ENCODE data around the gene NEURL1.

NEURL1 gene

DNA sequence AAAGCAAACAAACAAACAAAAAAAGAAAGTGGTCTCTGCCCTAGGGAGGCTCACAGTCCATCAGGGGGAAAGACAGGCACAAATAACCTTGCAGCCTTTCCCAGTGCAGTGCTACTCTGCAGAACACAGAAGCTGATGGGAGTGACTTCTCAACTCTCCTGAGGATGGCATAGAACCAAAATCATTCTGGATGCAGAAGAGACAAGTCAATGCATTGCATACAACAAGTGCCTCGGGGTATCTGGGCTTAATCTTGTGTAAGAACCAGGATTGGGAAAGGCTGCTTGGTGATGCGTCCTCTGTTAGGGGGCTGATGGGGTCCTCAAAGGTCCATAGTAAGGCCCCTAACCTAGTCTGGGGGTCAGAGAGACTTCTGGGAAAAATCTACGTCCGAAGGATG lies 68.9 kb downstream of the NEURL1 start:
- DNase-seq (ENCODE audit: low read depth in 1 of 2, low spot score in 1 of 2), result no peak

GRCh38 chr10:103563231-103564115 lies 70.0 kb downstream of the NEURL1 start:
- no peak for DNase-seq (ENCODE audit: low read depth in 1 of 2, low spot score in 1 of 2)

DNA sequence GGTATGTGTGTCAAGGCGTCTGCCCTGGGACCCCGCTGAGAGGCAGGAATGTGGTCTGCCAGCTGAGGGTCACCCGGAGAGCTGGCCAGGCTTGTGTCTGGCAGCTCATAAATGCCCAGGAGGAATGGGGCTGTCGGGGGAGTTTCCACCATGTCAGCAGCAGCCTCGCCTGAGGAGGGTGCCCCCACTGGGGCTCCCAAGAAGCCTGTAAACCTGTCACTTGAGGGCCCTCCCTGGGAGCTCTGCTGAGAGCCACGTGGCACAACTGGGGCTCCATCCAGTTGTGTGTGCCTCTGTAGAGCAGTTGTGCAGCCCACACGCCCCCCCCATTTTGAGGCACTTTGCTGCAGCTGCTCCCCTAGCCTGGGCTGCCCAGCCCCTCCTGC lies 70.6 kb downstream of the NEURL1 start:
- DNase-seq (ENCODE audit: low read depth in 1 of 2, low spot score in 1 of 2), result no peak

DNA sequence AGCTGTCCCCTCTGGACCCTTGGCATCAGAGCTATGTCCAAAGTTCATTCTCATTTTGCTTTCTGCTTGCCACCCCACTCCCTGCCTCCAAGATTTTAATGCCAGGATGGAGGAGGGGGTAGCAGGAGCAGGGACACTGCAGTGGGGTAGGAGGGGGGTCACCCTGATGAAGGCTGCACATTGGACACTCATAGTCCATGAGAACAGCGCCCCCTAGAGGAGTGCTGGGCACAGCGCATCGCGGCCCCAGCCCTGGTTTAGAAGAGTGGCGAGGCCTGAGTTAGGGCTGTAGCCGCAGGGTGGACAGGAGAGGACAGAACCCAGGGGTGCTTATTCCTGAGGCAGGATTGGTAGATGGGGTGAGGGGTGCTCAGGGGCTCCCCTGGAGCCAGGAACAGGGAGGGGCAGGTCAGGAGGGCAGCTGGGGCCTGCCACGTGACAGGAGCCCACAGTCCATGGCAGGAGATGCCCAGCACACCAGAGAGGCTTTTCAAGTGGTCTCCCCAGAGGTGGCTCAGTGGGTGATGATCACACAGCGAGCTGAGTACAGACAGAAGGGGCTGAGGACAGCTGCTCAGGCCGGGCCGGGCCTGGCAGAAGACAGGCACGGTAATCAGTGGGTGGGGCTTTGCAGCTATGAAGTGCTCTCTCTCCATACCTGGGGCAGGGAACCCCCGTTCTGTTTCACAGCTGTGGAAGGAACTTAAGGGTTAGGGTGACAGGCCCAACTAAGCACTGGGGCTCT lies 71.4 kb downstream of the NEURL1 start:
- no peak for DNase-seq (ENCODE audit: low read depth in 1 of 2, low spot score in 1 of 2)

GRCh38 chr10:103566536-103566935 lies 73.0 kb downstream of the NEURL1 start:
- DNase-seq (ENCODE audit: low read depth in 1 of 2, low spot score in 1 of 2), result no peak

DNA sequence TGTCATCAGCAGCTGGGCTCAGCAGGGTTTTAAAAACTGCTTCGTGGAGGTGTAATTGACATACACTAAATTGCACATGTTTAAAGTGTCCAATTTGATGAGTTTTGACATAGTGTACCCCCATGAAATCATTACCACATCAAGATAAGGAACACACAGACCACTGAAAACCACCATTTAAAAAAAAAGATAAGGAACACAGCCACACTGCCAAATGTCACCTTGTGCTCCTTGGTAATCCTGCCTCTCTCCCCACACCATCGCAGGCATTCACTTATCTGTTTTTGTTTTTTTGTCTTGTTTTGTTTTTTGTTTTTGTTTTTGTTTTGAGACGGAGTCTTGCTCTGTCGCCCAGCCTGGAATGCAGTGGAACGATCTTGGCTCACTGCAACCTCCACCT lies 75.0 kb downstream of the NEURL1 start:
- no peak for DNase-seq (ENCODE audit: low read depth in 1 of 2, low spot score in 1 of 2)

- no peak for DNase-seq (ENCODE audit: low read depth in 1 of 2, low spot score in 1 of 2)
Measured at GRCh38 chr10:103569896-103570295, 76.4 kb downstream of the NEURL1 start.

GRCh38 chr10:103570844-103571655 lies 77.5 kb downstream of the NEURL1 start:
- DNase-seq (ENCODE audit: low read depth in 1 of 2, low spot score in 1 of 2), result no peak

- DNase-seq (ENCODE audit: low read depth in 1 of 2, low spot score in 1 of 2), result no peak
Measured at GRCh38 chr10:103571656-103571975, 78.1 kb downstream of the NEURL1 start.

DNA sequence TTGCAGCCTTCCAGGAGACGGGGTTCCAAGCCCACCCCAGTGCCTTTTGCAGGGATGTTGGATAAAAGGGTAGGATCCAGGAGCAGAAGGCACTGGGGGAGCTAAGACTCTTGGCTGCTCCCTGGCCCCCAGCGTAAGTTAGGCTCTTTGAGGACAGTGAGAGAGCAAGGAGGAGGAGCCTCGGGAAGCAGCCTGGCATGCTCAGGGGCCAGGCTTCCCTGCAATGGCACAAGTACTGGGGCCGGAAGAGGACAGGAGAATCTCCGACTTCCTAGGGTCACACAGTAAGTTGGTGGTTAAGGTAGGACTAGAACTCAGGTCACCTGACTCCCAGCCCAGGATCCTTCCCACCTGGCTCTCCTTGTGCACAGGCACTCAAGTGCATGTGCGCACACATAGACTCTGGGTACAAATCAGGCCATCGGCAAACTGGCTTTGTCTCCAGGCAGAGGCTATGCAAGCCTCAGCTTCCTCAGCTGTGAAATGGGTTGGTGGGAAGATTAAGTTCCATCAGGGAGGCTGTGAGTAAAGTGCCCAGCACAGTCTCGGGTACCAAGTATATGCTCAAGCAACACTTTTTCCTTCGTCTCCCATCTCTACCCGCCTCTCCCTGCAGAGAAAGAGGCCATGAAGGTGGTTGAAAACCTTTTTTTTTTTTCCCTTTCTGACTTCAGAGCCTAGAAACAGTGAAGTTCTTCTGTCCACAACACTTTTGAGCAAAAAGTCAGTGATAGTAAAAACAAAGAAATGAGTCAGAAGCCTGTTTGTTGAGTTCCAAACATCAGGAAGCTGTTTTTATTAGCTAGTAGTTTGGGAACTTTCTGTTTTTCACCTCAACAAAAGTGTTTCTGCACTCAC lies 79.1 kb downstream of the NEURL1 start:
- no peak for DNase-seq (ENCODE audit: low read depth in 1 of 2, low spot score in 1 of 2)

DNA sequence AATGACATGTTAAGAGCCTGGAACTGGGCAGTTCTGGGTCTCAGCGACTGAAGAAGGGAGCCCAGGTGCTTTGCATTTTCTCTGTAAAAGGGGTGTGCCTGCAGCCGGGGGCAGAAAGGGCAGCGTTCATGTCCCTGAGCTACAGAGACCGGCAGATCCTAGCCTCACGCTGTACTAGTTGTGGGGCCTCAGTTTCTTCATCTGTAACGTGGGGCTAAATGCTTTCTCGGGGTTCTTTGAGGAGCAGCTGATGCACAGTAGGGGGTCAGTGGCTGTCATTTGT lies 79.6 kb downstream of the NEURL1 start:
- DNase-seq (ENCODE audit: low read depth in 1 of 2, low spot score in 1 of 2), result no peak

- no peak for DNase-seq (ENCODE audit: low read depth in 1 of 2, low spot score in 1 of 2)
Measured at GRCh38 chr10:103574097-103575061, 80.9 kb downstream of the NEURL1 start.

- DNase-seq (ENCODE audit: low read depth in 1 of 2, low spot score in 1 of 2), result no peak
Measured at GRCh38 chr10:103575416-103576075, 82.0 kb downstream of the NEURL1 start.

DNA sequence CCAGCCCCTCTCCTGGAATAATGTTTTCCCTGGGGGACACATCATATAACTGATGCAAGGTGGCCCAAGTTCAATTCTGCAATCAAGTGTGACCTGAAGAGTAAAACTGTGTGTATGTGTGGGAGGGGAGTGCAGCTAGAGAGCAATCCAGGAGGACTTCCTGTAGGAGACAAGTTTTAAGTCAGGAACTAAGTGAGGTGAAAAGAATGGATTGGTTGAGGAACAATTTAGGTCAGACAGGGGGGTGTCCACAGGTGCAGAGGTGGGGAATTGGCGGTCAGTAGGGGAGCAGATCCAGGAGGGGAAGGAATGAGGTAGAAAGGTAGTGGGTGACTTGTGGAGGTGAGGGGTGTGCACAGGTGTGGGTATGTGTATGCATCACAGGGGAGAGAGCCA lies 82.6 kb downstream of the NEURL1 start:
- no peak for DNase-seq (ENCODE audit: low read depth in 1 of 2, low spot score in 1 of 2)

DNA sequence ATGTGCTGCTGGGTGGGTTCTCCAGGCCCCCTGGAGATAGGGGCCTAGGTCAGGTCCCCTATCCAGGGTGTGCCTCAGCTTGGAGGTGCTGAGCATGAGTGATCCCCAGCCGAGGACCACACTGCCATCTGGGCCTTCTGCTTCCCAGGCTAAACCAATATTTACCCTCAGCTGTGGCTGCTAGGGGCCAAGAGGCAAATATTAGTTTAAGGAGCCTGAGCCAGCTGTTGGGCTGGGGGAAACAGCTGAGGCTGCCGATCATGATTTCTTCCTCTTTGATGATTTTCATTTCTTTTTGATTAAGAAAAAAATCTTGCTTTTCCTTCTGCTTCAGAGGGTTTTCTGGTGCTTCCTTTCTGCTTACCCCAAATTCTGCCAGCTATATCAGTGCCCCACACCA lies 83.4 kb downstream of the NEURL1 start:
- DNase-seq (ENCODE audit: low read depth in 1 of 2, low spot score in 1 of 2), result no peak

GRCh38 chr10:103578782-103579382 lies 85.4 kb downstream of the NEURL1 start:
- DNase-seq (ENCODE audit: low read depth in 1 of 2, low spot score in 1 of 2), result no peak

GRCh38 chr10:103580011-103580410 lies 86.5 kb downstream of the NEURL1 start:
- DNase-seq (ENCODE audit: low read depth in 1 of 2, low spot score in 1 of 2), result no peak

- DNase-seq (ENCODE audit: low read depth in 1 of 2, low spot score in 1 of 2), result no peak
Measured at GRCh38 chr10:103580430-103580829, 86.9 kb downstream of the NEURL1 start.

- no peak for DNase-seq (ENCODE audit: low read depth in 1 of 2, low spot score in 1 of 2)
Measured at GRCh38 chr10:103581499-103581898, 88.0 kb downstream of the NEURL1 start.
